Measurements from ENCODE around the gene NBAS.

DNA sequence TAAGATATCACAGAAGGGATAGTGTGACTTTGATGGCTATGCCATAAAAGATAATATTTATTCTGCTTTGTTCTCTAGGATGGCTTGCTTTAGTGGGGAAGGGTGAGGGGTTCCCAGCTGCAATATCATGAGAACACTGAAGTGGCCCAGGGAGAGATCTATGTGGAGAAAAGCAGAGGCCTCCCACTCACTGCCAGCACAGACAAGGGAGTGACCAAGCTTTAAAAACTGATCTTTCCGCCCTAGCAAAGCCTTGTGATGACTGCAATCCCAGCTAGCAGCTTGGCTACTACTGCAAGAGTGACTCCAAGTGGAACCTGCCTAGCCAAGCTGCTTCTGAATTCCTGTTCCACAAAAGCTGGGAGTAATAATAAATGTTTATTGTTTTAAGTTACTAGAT lies 22.7 kb upstream of the NBAS start:
- TF ChIP-seq, protein P1, sequence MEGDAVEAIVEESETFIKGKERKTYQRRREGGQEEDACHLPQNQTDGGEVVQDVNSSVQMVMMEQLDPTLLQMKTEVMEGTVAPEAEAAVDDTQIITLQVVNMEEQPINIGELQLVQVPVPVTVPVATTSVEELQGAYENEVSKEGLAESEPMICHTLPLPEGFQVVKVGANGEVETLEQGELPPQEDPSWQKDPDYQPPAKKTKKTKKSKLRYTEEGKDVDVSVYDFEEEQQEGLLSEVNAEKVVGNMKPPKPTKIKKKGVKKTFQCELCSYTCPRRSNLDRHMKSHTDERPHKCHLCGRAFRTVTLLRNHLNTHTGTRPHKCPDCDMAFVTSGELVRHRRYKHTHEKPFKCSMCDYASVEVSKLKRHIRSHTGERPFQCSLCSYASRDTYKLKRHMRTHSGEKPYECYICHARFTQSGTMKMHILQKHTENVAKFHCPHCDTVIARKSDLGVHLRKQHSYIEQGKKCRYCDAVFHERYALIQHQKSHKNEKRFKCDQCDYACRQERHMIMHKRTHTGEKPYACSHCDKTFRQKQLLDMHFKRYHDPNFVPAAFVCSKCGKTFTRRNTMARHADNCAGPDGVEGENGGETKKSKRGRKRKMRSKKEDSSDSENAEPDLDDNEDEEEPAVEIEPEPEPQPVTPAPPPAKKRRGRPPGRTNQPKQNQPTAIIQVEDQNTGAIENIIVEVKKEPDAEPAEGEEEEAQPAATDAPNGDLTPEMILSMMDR (IDR thresholded peaks at IDR 0.05), result no peak
- TF ChIP-seq EP300 (IDR thresholded peaks at IDR 0.05), result no peak

Measured in ovary (tissue), 3 donors.